HCT116 (cell line): Measurements from ENCODE around the gene PLB1. TPM values are rescaled to one million over a fixed set of nuclear protein-coding genes. Genes with fewer than 3 reads are reported as not detected.

Source experiments
- ATAC-seq: fragments of 200-7000 bp; cut with Tn5 transposase; 2 replicates; pipeline ENCODE4 v1.9.1; 2020; ENCODE audit warnings: mild to moderate bottlenecking, moderate library complexity
- BruUV-seq: library from RNA; stranded (reverse); fragments of 400-500 nt; replicated peaks from 2 replicates; lab custom pipeline; 2021; lab: Mats Ljungman, UMichigan
- CTCF ChIA-PET: fragments of 300-600 bp; sonication (Branson Sonifier 250); formaldehyde crosslinking; loops from one replicate; lab custom pipeline; 2021; ENCODE audit warnings: antibody characterized with exemption; lab: Charles Lee
- POLR2A ChIA-PET: fragments of 300-600, 350-600 bp; sonication (Branson Sonifier 250); formaldehyde crosslinking; loops from one replicate; lab custom pipeline; 2021; ENCODE audit warnings: antibody characterized with exemption; lab: Charles Lee
- RAD21 ChIA-PET, 2 experiments: fragments of 300-600 bp; sonication (Branson Sonifier 250); formaldehyde crosslinking; loops; one replicate each; lab custom pipeline; 2023; ENCODE audit warnings: low total read pairs in 2 of 2; ENCODE audit not compliant: uncharacterized antibody in 2 of 2, unreplicated experiment in 2 of 2, low non-redundant PET in 1 of 2; lab: Charles Lee
- DNase-seq: peaks from one replicate; pipeline ENCODE4 v3.0.0-alpha.2; 2010; ENCODE audit warnings: low read depth, low spot score
- H2AFZ ChIP-seq: fragments of 200-600 bp; shearing (Covaris generic), sonication (generic); 2 replicates; pipeline ENCODE4 v1.6.1; 2017; ENCODE audit warnings: low read depth, mixed run types, mixed read lengths, antibody characterized with exemption, low read length; ENCODE audit not compliant: poor library complexity, severe bottlenecking
- H3K27ac ChIP-seq: 2 replicates; pipeline ENCODE4 v1.5.1; 2012; ENCODE audit warnings: low read depth, low read length
- H3K27me3 ChIP-seq: fragments of 200-600 bp; sonication (generic); 2 replicates; pipeline ENCODE4 v1.6.1; 2016; ENCODE audit warnings: mixed run types, low read length, mixed read lengths; ENCODE audit not compliant: insufficient read depth
- H3K36me3 ChIP-seq, 2 experiments: fragments of 200-500 bp in 1 of 2; fragments of 200-600 bp in 1 of 2; sonication (Bioruptor generic) in 1 of 2; sonication (generic) in 1 of 2; 2 replicates each; pipeline versions ENCODE4 v1.5.1 to v1.6.1; 2014 to 2016; ENCODE audit warnings: low read length in 2 of 2, inconsistent platforms in 1 of 2, mixed read lengths in 1 of 2, mixed run types in 1 of 2; ENCODE audit not compliant: insufficient read depth in 2 of 2, control insufficient read depth in 1 of 2
- H3K4me1 ChIP-seq, 2 experiments: fragments of 200-600 bp in 1 of 2; sonication (generic) in 1 of 2; 2 replicates each; pipeline versions ENCODE4 v1.5.1 to v1.6.1; 2012 to 2017; ENCODE audit warnings: low read length in 2 of 2, inconsistent platforms in 1 of 2, mild to moderate bottlenecking in 1 of 2, mixed read lengths in 1 of 2, mixed run types in 1 of 2, moderate library complexity in 1 of 2; ENCODE audit not compliant: insufficient read depth in 2 of 2, control insufficient read depth in 1 of 2
- H3K4me2 ChIP-seq: fragments of 200-600 bp; sonication (generic); 2 replicates; pipeline ENCODE4 v1.6.1; 2017; ENCODE audit warnings: mixed run types, low read length, mixed read lengths
- H3K4me3 ChIP-seq, 2 experiments: fragments of 200-600 bp in 1 of 2; sonication (generic) in 1 of 2; replicated peaks in 1 of 2; 2 replicates each; pipeline ENCODE4 v1.5.1; 2011 to 2016; ENCODE audit warnings: low read length in 2 of 2, control low read depth in 1 of 2, low read depth in 1 of 2, mild to moderate bottlenecking in 1 of 2, mixed read lengths in 1 of 2, mixed run types in 1 of 2
- H3K79me2 ChIP-seq: fragments of 200-600 bp; sonication (generic); 2 replicates; pipeline ENCODE4 v1.6.1; 2017; ENCODE audit warnings: mild to moderate bottlenecking, mixed run types, low read length, moderate library complexity, mixed read lengths; ENCODE audit not compliant: insufficient read depth
- H3K9ac ChIP-seq: fragments of 200-600 bp; sonication (generic); 2 replicates; pipeline ENCODE4 v1.6.1; 2016; ENCODE audit warnings: low read length, mixed read lengths
- H3K9me2 ChIP-seq: fragments of 200-600 bp; sonication (generic), shearing (Covaris generic); 2 replicates; pipeline ENCODE4 v1.6.1; 2017; ENCODE audit warnings: mixed run types, mild to moderate bottlenecking, moderate library complexity; ENCODE audit not compliant: insufficient read depth
- H3K9me3 ChIP-seq, 2 experiments: fragments of 200-500 bp in 1 of 2; fragments of 200-600 bp in 1 of 2; sonication (Bioruptor generic) in 1 of 2; sonication (generic) in 1 of 2; 2 replicates each; pipeline ENCODE4 v1.6.1; 2014 to 2017; ENCODE audit warnings: low read length in 2 of 2, mixed read lengths in 2 of 2, inconsistent platforms in 1 of 2, low read depth in 1 of 2, mild to moderate bottlenecking in 1 of 2, mixed run types in 1 of 2, moderate library complexity in 1 of 2; ENCODE audit not compliant: control insufficient read depth in 1 of 2, insufficient read depth in 1 of 2
- H4K20me1 ChIP-seq: fragments of 200-600 bp; sonication (generic), shearing (Covaris generic); 2 replicates; pipeline ENCODE4 v1.6.1; 2017; ENCODE audit warnings: mixed run types, mild to moderate bottlenecking, moderate library complexity; ENCODE audit not compliant: insufficient read depth
- EGR1 ChIP-seq: IDR thresholded peaks from 2 replicates; pipeline ENCODE4 v1.6.1; 2012; ENCODE audit warnings: low read depth
- REST ChIP-seq: IDR thresholded peaks from 2 replicates; pipeline ENCODE4 v1.6.1; 2012; ENCODE audit warnings: low read depth
- TCF7L2 ChIP-seq: IDR thresholded peaks from 2 replicates; pipeline ENCODE4 v1.7.0; 2011; ENCODE audit warnings: borderline replicate concordance, inconsistent platforms; ENCODE audit not compliant: insufficient read depth, insufficient read length; ENCODE audit errors: extremely low read depth
- YY1 ChIP-seq: IDR thresholded peaks from 2 replicates; pipeline ENCODE4 v1.6.1; 2011; ENCODE audit warnings: low read length, low read depth, moderate library complexity, mild to moderate bottlenecking; ENCODE audit not compliant: insufficient replicate concordance; ENCODE audit errors: extremely low read depth
- ZFX ChIP-seq: fragments of 450-650 bp; IDR thresholded peaks from 2 replicates; pipeline ENCODE4 v1.6.1; 2017
- intact Hi-C: fragments of 100-400 bp; cut with micrococcal nuclease; formaldehyde crosslinking; loops from 2 replicates; pipeline ENCODE4 v1.10.0; 2022
- total RNA-seq: library from RNA; stranded (reverse); gene quantifications from one replicate; pipeline ENCODE4 v1.2.1, GENCODE V29; 2021; ENCODE audit not compliant: unreplicated experiment

The PLB1 gene
- total RNA-seq, 1 experiment from 2014 or later: 0.49 TPM

- Histone ChIP-seq H3K79me2 (no peaks in the 10 kb centered on the region), H4K20me1 (no peaks in the 10 kb centered on the region), H3K4me3 (no peak overlapping the region), H3K27ac (no peak overlapping the region), H3K9ac (no peak overlapping the region), H3K9me3 (peaks cover 0 to 4% of the 10 kb centered on the region in 2 experiments; a peak in 1 of 4 replicates), H3K36me3 (no peaks in the 10 kb centered on the region), H2AFZ (no peak overlapping the region), H3K4me2 (no peak overlapping the region), H3K27me3 (no peaks in the 10 kb centered on the region), H3K9me2 (no peaks in the 10 kb centered on the region), H3K4me1 (no peaks in the 10 kb centered on the region)
- TF ChIP-seq ZFX: no peak
- no peak for TF ChIP-seq REST
- TF ChIP-seq EGR1: no peak
- no peak for TF ChIP-seq YY1
- no peak for TF ChIP-seq TCF7L2
- BruUV-seq: no TSS peak
- CTCF ChIA-PET: no interaction called here
- POLR2A ChIA-PET: no interaction called here
- DNase-seq (no peak), ATAC-seq (no peak)
- intact Hi-C loops: no loop called here
- RAD21 ChIA-PET: no interaction called here
Measured at GRCh38 chr2:28465148-28465885, 30.5 kb upstream of the PLB1 start.
